ENCODE data around the gene MLLT3. TPM values are rescaled to one million over a fixed set of nuclear protein-coding genes. Genes with fewer than 3 reads are reported as not detected.
A peak's percentile ranks its signal among the peaks of the same experiment; 100 is the strongest.

MLLT3 gene
- total RNA-seq, 1 donor from 2014 or later: 39.1 TPM

DNA sequence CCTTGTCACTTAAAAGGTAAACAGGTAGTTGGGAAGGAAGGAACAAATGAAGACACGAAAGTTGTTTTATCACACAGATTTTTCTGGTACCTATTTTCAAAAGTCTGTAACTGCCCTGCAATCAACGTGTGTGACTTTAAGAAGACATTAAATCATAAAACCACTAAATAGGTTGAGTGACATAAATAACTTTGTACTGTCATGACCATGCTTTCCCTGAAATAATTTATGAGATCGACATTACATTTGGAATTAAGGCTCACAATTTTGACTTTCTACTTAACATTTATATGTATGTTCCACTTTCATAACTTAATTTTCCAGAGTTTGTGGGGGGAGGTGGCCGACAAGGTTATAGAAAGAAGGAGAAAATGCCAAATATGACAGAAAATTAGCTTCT, 181.1 kb downstream of the MLLT3 start:
- Histone ChIP-seq H4K20me1 (ENCODE audit: low read depth) (no peaks in the 10 kb centered on the region), H3K9ac (no peak overlapping the region), H3K27me3 (no peaks in the 10 kb centered on the region), H3K79me2 (ENCODE audit: low read depth) (no peaks in the 10 kb centered on the region), H3K4me2 (no peak overlapping the region), H3K4me3 (no peak overlapping the region), H2AFZ (replicated peaks) (no peak overlapping the region), H3K36me3 (no peaks in the 10 kb centered on the region), H3K4me1 (no peaks in the 10 kb centered on the region), H3K27ac (no peak overlapping the region), H3K9me3 (ENCODE audit: low read depth) (no peaks in the 10 kb centered on the region), H3F3A (ENCODE audit: low read depth) (no peaks in the 10 kb centered on the region)
- H3K9me3 Mint-ChIP-seq: no peaks in the 10 kb centered on the region
- H3K27me3 Mint-ChIP-seq (ENCODE audit: insufficient read depth, low read depth): no peaks in the 10 kb centered on the region
- H3K4me1 Mint-ChIP-seq: peaks cover 6% of the 10 kb centered on the region
- peaks cover 2% of the 10 kb centered on the region for H3K36me3 Mint-ChIP-seq
- TF ChIP-seq EZH2 (IDR thresholded peaks at IDR 0.05) (no peak), EZH2phosphoT487 (IDR thresholded peaks at IDR 0.05) (no peak)
- TF ChIP-seq, protein P1, sequence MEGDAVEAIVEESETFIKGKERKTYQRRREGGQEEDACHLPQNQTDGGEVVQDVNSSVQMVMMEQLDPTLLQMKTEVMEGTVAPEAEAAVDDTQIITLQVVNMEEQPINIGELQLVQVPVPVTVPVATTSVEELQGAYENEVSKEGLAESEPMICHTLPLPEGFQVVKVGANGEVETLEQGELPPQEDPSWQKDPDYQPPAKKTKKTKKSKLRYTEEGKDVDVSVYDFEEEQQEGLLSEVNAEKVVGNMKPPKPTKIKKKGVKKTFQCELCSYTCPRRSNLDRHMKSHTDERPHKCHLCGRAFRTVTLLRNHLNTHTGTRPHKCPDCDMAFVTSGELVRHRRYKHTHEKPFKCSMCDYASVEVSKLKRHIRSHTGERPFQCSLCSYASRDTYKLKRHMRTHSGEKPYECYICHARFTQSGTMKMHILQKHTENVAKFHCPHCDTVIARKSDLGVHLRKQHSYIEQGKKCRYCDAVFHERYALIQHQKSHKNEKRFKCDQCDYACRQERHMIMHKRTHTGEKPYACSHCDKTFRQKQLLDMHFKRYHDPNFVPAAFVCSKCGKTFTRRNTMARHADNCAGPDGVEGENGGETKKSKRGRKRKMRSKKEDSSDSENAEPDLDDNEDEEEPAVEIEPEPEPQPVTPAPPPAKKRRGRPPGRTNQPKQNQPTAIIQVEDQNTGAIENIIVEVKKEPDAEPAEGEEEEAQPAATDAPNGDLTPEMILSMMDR (IDR thresholded peaks at IDR 0.05): no peak
- no peak overlapping the region for H3K4me3 Mint-ChIP-seq
- DNase-seq (ENCODE audit: low spot score): no peak
- no peak overlapping the region for H3K27ac Mint-ChIP-seq

- Histone ChIP-seq H3K4me3 (no peak overlapping the region), H3K36me3 (no peaks in the 10 kb centered on the region), H3K27ac (no peak overlapping the region), H3K4me1 (no peaks in the 10 kb centered on the region), H4K20me1 (ENCODE audit: low read depth) (no peaks in the 10 kb centered on the region), H2AFZ (replicated peaks) (no peak overlapping the region), H3K9ac (no peak overlapping the region), H3K27me3 (no peaks in the 10 kb centered on the region), H3F3A (ENCODE audit: low read depth) (no peaks in the 10 kb centered on the region), H3K79me2 (ENCODE audit: low read depth) (no peaks in the 10 kb centered on the region), H3K4me2 (no peak overlapping the region), H3K9me3 (ENCODE audit: low read depth) (no peaks in the 10 kb centered on the region)
- Mint-ChIP-seq H3K27me3 (ENCODE audit: insufficient read depth, low read depth) (no peaks in the 10 kb centered on the region), H3K27ac (peak overlapping the region; percentile 68), H3K36me3 (peaks cover 4% of the 10 kb centered on the region), H3K4me1 (peaks cover 3% of the 10 kb centered on the region), H3K9me3 (no peaks in the 10 kb centered on the region), H3K4me3 (no peak overlapping the region)
- TF ChIP-seq EZH2 (IDR thresholded peaks at IDR 0.05): no peak
- TF ChIP-seq, protein P1 (IDR thresholded peaks at IDR 0.05): no peak
- no peak for TF ChIP-seq EZH2phosphoT487 (IDR thresholded peaks at IDR 0.05)
- no peak for DNase-seq (ENCODE audit: low spot score)
Observed at GRCh38 chr9:20437476-20437875, 184.8 kb downstream of the MLLT3 start.

GRCh38 chr9:20436476-20437195, 185.7 kb downstream of the MLLT3 start:
- Mint-ChIP-seq H3K27ac (no peak overlapping the region), H3K9me3 (no peaks in the 10 kb centered on the region), H3K4me1 (peaks cover 3% of the 10 kb centered on the region), H3K36me3 (peaks cover 4% of the 10 kb centered on the region), H3K4me3 (no peak overlapping the region), H3K27me3 (ENCODE audit: insufficient read depth, low read depth) (no peaks in the 10 kb centered on the region)
- Histone ChIP-seq H3K27me3 (no peaks in the 10 kb centered on the region), H3K4me2 (no peak overlapping the region), H3K79me2 (ENCODE audit: low read depth) (no peaks in the 10 kb centered on the region), H3K4me3 (no peak overlapping the region), H4K20me1 (ENCODE audit: low read depth) (no peaks in the 10 kb centered on the region), H3K36me3 (no peaks in the 10 kb centered on the region), H3K27ac (no peak overlapping the region), H2AFZ (replicated peaks) (no peak overlapping the region), H3K4me1 (no peaks in the 10 kb centered on the region), H3F3A (ENCODE audit: low read depth) (no peaks in the 10 kb centered on the region), H3K9ac (no peak overlapping the region), H3K9me3 (ENCODE audit: low read depth) (no peaks in the 10 kb centered on the region)
- no peak for DNase-seq (ENCODE audit: low spot score)
- TF ChIP-seq EZH2phosphoT487 (IDR thresholded peaks at IDR 0.05): no peak
- TF ChIP-seq, protein P1 (IDR thresholded peaks at IDR 0.05): no peak
